Thyroid gland (tissue), 4 donors: Measurements from ENCODE around the gene CYP11A1.

Experiments used
- CTCF ChIP-seq, 6 experiments: fragments of 200-600 bp in 3 of 6; fragments of 450-650 bp in 3 of 6; sonication (generic) in 3 of 6; IDR thresholded peaks; one replicate each; pipeline ENCODE4 v1.5.1; 2016 to 2019; ENCODE audit warnings: antibody characterized with exemption in 6 of 6, mild to moderate bottlenecking in 2 of 6, inconsistent platforms in 1 of 6, moderate library complexity in 1 of 6
- POLR2A ChIP-seq, 2 donors: fragments of 450-650 bp; IDR thresholded peaks; one replicate each; pipeline ENCODE4 v1.6.1; 2017; ENCODE audit warnings: antibody characterized with exemption in 2 of 2, mild to moderate bottlenecking in 2 of 2, moderate library complexity in 1 of 2

GRCh38 chr15:74291101-74292071 is 76.1 kb downstream of the CYP11A1 start:
- TF ChIP-seq POLR2A (IDR thresholded peaks at IDR 0.05) (no peak), CTCF (IDR thresholded peaks at IDR 0.05) (no peak)
